ENCODE results near the gene HMOX2.

Gene HMOX2

DNA sequence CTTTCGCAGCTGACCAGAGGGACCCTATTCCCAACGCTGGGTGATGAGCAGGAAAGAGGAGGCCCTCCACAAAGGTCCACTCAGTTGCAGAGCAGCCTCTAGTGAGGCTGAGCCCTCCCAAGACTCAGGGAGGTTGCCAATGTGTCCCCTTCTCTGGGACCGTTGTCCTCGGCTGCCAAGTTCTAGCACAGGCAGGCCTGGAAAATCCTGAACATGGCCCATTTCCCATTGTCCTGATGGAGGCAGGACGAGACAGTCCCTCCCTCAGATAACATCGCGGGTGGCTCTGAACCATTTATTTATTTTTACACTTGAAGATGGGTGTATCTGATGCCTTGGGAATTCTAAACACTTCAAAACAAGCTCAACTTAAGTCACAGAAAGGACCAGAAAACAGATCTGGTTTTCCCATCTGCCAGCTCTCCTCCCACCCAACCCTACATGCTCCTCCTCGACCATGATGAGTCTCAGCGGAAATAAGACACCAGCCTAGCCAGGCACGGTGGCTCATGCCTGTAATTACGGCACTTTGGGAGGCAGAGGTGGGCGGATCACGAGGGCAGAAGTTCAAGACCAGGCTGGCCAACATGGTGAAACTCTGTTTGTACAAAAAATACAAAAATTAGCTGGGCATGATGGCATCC is 49.6 kb downstream of the HMOX2 start:
- DNase-seq = no peak

DNA sequence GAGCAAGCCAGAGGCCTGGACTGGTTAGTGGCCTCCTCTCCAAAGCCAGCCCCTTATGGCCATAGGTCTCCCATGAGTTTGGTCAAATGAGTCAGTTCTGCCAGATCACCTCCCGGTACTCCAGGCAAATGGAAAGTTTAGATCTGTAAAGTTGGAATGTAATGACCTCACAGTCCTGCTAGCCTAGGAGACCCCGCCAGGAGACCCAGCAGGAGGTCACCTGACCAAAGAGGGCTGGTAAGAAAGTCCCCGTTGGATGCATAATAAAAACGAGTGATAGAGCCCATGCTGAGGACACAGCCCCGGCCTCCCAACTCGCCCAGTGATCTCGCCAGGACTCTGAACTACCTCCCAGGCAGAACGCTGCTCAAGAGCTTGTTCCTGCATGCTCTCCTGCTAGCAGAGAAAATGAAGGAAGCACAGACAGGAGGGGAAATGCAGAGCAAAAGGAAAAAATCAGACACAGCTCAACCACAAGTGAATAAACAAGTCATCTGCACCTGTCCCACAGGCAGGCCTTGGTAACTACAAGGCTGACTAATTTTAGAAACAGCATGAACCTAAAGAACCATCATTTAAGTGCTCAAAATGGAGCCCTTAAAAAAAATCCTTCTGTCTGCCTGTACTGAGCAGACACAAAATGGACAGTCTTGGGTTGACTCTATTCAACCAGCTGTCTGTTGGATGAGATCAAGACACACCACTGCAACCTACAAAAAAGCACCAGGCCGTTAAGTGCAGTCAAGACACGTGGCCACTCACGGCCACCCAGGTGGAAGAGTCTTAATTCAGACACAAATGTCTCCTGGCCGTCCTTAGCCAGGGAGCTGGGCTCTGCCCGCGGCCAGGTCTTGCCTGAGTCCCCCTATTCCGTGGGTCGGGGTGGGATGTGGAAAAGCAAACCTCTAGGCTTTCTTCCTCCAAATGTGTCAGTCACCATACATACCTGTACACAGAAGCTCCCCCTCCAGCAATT is 53.2 kb downstream of the HMOX2 start:
- peak; percentile 49 for DNase-seq

DNA sequence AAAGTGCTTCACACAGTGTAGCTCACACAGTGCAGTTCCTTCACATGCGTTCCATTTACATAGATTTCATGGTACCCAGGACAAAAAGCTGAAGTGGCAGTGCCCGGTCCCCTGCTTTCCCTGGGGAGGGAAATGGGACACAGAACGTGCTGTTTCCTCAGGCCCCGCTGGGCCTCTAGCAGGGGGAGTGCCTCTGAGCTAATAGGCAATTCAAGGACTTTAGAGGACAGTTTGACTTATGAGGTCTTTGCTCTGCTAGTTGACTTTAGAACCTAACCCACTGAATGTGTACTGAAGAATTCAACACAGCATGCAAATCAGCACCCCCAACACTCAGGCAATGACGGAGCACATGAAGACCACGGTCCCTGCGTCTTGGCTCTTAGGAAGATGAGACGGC is 55.6 kb downstream of the HMOX2 start:
- no peak for DNase-seq

DNA sequence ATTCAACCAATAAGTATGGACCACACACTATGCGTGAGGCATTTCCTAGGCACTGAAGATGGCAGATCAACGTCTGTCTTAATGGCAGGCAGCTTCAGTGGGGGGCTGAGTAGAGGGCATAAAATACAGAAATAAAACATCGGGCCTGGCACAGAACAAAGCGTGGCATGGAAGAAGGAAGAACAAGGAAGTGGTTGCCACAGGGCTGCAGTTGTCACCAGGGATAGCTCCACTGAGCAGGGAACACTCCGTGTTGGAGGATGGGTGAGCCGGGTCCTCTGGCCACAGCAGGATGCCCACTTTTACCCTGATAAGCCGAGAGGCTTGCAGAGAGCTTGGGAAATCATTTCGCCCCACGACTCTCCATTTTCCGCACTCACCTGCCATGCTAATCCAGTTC is 56.0 kb downstream of the HMOX2 start:
- DNase-seq = no peak

DNA sequence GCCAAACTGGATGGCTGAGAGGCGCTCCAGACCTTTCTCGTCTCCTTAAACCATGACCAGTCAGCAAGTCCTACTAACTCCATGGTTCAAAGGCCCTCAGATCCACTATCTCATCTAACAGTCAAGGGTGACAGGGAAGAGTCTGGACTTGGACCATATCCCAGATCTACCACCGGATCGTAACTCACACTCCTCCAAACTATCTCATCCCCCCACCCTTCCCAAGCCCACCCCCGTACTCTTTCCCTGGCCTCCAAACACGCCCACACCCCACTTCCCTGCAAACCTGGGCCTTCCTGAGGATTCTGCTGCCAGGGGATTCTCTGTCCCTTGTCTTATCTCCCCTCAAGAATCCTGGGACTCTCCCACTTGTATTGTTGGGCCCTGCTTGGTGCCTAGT is 57.3 kb downstream of the HMOX2 start:
- DNase-seq = no peak

DNA sequence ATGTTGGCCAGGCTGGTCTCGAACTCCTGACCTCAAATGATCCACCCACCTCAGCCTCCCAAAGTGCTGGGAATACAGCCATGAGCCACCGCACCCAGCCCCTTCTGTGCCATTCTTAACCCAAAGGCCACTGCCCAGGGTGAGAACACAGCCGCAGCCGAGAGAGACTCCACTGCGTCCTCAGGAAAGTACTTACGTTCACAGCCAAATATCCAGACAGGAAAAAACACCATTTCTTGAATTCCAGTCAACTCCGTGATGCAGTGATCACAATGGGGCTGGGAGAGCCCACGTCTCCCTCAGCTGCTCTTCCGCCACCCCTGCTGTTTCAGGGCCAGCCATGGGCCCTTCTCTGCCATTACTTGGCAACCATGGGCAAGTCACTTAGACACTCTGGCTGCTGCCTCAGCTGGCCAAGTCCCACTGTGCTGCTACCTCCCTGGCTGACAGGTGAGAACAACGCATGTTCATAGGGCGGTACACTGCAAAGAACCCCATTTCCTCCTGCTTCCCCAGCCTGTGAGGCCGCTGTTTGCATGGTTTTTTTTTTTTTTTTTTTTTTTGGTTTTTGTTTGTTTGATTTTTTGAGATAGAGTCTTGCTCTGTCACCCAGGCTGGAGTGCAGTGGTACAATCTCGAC is 58.1 kb downstream of the HMOX2 start:
- no peak for DNase-seq

DNA sequence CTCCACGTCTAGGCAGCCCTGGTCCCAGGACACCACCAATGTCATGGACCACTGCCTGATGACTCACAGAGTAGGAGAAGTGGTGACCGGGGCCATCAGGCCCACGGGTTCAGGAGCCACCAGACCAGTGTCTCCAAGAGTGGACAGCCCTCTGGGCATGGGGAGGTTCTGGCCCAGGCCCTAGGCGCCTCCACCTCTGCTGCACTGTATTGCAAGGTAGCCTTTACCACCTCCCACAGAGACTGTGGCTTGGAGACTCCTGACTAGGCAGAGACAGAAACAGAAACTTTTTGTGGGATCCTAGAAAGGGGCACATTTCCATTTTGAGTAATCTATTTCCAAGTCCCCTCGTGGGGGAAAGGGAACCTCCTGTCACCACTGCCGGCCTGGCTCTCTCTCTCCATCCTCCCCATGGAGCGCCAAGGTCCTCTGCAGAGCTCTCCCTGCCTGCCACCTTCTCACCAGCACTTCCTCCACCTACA is 59.5 kb downstream of the HMOX2 start:
- DNase-seq = no peak

DNA sequence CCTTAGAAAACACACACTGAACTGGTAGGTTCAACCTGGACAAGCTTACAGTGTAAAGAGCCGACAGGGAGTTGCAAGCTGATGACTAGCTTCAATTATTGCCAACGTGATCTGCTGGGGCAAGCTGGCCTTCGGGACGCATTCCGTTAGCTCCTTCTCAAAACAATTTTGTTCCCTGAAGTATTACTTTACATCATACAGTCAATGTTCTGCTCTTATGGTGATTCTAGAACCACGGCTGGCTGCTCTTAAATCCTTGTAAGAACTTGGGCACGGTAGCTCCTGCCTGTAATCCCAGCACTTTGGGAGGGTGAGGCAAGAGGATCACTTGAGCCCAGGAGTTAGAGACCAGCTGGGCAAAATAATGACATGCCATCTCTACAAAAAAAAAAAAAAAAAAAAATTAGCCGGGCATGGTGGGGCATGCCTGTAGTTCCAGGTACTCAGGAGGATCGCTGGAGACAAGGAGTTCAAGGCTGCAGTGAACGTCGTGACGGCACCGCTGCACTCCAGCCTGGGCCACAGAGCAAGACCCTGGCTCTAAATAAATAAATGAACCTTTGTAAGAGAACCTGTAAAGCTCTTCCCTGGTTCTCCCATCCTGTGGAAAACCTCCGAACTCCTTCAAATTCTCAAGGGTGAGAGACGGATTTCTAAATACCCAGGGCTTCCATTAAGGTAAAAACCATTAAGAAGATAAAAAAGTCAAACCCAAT is 60.4 kb downstream of the HMOX2 start:
- DNase-seq = no peak

DNA sequence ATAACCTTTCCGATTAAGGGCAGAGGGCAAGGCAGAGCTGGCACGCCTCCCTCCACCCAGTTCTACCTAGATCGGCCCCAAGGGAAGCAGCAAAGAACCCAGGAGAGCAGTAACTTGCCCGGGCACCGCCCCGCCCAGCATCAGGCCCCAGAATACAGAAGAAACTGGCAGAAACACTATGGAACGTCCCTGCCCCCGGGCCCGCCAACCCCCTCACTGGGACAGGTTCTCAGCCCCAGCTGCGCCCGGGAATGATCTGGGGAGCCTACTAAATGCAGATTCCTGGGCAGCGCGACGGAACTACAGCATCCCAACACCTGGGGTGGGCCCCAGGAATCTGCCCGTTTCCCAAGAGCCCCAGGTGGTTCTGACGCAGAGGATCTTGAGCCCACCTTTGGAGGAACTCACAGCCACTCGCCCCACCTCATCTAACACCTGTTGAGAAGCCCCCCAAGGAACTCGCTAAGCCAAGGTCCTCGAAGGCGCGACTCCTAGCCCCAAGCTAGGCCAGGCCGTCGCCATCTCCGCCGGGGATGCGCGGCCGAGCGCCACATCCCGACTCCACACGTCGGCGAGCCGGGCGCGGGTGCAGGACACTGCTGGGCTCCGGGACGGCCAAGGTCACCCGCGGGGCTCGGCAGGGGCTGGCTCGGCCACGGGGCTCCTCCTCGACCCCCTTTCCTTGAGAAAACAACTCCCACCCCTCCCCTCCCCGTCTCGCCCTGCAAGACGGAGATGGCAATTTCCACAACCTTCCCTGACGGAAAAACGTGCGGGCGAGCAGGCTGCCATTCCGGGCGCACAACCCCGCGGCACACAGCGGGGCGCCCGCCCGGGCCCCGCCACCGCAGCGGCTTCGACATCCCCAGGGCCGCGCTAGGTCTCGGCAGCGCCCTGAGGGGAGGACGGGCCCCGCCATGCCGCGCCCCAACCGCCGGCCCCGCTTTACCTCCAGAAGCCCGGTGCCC is 61.5 kb downstream of the HMOX2 start:
- no peak for DNase-seq

DNA sequence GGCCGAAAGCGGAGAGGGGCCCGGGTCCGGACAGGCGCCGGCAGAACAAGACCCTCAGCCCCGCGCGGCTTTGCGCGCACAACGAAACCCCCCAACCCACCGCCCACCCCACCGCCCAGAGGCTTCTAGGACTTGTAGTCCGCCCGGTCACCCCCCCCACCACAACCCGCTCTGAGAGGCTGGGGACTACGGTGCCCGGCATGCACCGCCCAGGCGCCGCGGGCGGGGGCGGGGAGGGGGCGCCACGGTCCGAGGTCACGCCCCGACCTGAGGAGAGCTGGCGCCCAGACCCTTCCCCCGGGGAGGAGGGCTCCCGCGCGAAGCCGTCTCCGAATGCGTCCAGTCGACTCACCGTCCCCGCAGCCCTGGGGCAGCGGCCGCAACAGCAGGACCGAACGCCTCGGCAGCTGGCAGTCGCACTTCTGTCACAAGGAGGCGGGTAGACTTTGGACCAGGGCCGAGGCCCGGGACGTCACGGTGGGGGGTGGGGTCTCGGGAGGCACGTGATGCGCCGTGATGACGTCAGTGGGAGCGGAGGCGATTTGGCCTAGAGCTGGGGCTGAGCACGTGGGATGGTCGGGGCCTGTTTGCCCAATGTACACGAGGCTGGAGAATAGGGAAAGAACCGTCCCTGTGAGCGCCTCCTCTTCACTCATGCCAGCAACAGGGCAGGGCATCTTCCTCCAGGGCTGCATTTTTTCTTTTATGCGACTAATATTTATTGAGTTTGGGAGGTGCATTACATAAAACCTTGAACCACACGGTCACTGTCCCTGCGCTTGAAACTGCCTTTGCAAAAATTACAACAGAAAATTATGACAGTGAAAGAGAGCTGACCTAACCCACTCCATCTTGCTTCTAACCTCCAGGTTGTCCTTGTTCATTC is 62.4 kb downstream of the HMOX2 start, which contains the start of gene CDIP1:
CDIP1 (minus strand) TSS at position 424 of the 886 bp plus-strand sequence. CDS start 24,643 bp downstream, outside the sequence.
- peak; percentile 96 for DNase-seq

DNA sequence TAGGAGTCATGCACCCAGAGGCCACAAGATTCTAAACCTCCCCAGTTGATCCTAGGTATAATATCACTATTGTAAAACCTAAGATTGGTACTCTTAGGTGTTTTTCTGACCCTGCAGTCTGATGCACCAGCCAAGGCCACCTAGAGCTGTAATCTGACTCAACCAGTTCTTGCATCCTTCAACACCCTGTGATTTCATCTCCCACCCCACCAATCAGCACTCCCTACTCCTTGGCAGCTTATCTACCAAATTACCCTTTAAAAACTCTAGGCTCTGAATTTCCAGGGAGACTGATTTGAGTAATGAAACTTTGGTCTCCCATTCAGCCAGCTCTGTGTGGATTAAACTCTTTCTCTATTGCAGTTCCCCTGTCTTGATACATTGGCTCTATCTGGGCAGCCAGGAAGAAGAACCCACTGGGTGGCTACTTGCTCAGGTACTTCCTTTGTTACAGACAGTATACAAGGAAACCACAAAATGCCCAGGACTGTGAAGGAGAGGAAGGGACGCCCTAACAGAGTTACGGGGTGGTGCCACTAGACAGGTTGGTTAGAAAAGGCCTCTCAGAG is 63.6 kb downstream of the HMOX2 start:
- no peak for DNase-seq

DNA sequence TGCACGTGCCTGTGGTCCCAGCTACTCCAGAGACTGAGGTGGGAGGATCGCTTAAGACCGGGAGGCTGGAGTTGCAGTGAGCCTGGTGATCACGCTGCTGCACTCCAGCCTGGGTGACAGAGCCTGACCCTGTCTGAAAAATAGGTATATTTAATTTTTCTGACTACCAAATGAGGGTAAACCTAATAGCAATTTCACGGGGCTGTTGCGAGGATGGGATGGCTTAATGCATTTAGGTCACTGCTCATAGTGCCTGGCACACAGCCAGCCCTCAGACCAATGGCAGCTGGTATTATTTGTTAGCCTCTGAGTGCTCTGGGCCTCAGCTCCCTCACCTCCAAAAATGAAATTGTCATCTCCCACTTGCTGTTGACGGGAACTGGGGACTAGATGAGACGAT is 68.3 kb downstream of the HMOX2 start:
- no peak for DNase-seq

DNA sequence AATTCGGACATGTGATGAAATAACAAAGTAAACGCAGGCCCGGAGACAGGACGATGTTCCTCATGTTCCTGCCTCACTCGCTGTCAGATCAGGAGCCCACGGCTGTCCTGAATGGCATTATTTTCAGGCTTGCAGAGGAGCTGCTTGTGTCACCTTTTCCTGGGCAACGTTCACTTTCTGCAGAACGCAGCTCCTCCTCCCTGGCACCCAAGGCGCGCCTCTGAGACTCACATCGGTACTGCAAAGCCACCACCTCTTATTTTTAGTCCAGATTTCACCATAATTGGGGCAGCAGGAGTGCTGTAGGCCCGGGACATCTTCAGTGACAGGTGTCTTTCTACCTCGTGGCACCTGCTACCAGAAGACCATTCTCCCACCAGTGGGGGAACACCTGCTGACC is 71.9 kb downstream of the HMOX2 start:
- no peak for DNase-seq

DNA sequence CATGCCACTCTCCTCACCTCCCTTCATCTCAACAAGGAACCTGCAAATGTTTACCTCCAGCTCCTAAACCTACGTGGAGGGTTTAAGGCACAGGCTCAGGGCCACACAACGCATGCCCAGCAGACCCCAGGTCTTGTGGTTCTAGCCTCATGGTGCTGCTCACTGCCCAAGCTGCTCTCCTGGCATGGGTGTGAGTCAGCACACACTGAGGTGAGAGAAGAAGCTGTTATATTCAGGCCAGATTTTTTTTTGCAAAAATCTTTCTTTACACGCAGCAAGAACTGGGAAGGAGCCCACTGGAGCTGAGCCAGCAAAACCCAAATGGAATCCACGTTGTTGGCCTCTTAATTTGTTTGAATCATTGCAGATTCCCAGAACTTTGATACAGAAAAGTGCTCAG is 74.4 kb downstream of the HMOX2 start:
- DNase-seq = no peak

DNA sequence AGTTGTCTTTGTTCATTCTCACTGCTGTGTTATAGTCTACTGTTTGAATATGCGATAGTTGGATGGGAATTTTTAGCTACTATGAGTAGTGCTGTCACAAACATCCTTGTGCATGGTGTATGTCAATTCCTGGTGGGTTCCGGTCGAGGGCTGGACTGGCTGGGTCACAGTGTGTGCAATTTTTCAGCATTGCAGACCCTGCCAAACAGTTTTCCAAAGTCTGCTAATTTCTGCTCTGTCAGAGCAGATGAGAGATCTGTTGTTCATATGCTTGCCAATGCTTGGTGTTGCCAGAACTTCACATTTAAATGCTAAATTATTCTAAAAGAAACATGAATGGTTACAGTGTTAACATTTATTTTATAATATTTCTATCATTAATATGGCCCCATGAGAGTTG is 76.3 kb downstream of the HMOX2 start:
- DNase-seq = no peak

DNA sequence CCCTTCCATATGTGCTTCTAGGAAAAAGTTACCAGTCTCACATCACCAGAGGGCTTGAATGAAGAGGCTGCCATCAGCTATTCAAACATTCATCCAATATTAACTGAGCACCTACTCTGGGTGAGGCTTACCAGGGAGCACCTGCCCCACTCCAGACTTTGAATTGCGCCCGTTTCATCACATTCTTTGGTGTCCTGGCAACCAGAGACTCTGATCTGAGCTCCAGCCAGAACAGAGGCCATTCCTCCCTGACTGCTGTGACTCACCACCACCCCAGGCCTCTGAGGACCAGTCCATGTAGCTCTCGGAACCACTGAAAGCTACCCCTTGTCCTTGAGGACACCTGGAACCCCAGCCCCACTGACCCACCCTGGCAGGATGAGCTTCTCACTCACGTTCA is 79.9 kb downstream of the HMOX2 start, which contains the start of gene C16orf96:
C16orf96 (plus strand) TSS at position 229 of the 400 bp plus-strand sequence; CDS start at position 379, 150 bp downstream.
- no peak for DNase-seq

DNA sequence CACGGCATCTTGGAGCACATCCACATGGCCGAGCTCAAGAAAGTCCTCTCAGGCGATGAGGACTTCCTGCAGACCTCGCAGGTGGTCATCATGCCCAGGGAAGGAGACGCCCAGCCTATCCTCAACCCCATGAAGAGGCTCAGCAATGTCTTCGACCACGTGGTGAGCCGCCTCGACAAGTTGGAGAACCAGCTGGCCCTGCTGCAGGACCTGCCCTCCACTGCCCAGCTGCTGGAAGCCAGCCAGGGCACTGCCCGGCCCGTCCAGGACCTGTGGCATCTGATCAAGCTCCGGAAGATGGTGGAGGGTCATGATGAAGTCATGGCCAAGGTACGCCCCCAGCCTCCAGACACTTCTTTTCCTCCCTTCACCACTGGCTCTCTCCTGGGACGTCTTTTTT is 80.4 kb downstream of the HMOX2 start:
- no peak for DNase-seq

DNA sequence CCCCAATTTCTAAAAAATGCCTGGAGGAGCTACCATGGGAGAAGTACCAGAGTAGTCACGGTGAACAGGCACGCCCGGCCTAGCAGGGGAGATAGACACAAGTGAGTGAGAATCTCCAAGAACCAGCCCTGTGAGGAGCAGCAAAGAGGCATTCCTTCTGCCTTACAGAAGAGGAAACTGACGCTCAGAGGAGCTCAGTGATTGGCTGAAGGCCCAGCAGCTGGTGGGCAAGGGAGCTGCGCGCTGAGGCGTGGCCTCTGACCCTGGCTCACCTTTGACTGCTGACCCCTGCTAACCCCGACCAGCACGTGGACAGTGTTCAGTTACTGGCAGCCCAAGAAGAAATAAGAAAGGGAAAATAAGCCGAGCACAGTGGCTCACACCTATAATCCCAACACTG is 81.8 kb downstream of the HMOX2 start:
- DNase-seq = no peak
